HG02623 (cell line): ENCODE data around the gene OLIG1.

Experiments used
- ATAC-seq: cut with Tn5 transposase; IDR thresholded peaks from one replicate; pipeline ENCODE4 v1.9.1; 2021; ENCODE audit warnings: moderate library complexity; ENCODE audit not compliant: unreplicated experiment

Gene OLIG1

DNA sequence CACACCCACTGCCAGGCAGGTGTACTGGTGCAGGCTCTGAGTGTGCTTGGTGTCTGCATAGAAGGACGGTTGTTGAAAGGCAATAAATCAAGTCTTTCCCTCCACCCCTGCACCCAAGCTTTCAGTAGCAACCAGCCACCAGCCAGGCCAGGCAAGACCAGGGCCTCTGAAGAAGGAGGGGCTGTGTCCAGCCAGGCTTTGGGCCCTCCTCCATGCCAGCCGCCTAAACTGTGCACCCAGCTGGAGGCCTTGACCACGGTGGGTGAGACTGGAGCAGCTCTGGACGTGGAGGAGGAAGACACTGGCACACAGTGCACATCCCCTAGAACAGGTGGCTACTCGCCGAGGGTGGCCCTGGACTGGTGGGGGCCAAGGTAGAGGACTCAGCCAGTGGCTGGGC lies 39.3 kb upstream of the OLIG1 start:
- ATAC-seq = no peak

GRCh38 chr21:33031152-33031911 lies 38.6 kb upstream of the OLIG1 start:
- ATAC-seq = no peak

DNA sequence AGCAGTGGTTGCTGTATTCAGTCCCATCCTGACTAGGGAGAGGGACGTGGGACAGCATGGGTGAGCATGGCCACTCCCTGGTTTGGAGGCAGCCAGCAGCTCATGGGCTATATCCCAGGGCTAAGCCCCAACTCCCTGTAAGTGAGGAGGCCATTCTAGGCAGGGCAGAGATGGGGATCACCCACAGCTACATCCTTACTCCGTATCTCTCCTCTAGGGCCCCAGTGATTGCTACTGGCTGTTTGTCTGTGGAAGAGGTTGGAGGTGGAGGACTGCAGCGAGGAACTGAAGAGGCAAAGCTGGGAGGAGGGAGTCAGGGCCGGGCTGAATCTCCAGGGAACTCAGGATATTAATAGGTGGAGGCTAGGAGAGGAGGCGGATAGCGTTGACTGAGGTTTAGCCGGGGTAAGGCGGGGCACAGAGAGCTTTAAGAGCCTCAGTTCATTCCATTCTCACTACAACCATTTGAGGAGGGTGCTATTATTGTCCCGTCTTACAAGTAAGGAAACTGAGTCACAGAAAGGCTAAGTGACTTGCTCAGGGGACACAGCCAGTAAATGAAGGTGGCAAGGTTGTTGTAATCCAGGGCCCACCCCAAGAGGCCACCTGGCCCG lies 37.4 kb upstream of the OLIG1 start:
- no peak for ATAC-seq

GRCh38 chr21:33033094-33033951 lies 36.6 kb upstream of the OLIG1 start:
- no peak for ATAC-seq

DNA sequence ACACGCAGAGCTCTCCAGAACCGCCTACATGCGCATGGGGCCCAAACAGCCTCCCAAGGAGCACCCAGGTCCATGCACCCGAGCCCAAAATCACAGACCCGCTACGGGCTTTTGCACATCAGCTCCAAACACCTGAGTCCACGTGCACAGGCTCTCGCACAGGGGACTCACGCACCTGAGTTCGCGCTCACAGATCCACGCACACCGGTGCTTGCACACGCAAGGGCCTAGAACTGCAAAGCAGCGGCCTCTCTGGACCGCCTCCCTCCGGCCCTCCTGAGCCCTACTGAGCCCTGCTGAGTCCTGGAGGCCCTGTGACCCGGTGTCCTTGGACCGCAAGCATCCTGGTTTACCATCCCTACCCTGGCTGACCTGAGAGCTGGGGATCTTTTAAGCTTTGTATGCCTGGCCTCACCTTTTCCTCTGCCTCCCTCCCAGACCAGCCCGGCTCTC lies 36.0 kb upstream of the OLIG1 start:
- ATAC-seq = no peak

DNA sequence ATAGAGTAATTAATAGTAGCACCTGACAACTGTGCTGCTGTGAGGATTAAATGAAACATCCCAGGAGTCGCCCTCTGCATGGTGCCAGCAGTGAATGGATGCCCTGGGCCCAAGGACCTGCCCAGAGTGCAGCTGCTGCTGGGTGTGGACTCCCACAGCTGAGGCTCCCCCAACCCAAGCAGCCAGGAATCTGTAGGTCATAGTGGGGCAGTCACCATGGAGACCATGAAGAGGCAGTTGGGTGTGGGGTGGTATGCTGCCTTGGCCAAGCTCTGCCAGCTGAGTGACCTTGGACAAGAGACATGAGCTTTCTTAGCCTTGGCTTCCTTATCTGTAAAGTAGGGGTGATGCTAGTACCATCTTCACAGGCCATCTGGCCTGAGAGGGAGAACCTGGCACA lies 34.8 kb upstream of the OLIG1 start:
- no peak for ATAC-seq

DNA sequence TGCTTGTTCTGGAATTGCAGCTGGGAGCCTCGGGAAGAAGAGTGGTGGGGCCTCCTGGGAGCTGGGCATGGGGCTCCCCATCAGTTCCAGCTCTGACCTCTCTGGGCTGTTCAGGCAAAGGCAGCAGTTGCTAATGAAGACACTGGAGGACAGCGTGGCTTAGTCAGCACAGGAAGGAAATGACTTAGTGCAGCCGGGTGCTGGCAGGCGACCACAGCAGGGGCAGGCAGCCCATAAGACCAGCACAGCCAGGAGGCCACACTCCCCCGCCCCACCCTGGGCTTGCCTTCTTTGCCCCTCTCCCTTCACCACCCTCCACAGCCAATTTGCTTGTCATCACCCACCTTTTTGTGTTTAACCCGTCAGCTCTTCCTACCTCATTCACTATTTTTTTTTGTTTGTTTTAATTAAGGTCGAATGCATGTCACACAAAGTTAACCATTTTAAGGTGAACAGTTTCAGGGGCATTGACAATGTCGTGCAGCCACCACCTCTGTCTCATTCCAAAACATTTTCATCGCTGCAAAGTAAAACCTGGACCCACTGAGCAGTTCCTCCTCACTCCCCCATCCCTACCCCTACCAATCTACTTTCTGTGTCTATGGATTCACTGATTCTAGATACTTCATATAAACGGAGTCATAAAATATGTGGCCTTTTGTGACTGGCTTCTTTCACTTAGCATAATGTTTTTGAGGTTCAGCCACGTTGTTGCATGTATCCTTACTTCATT lies 33.3 kb upstream of the OLIG1 start:
- no peak for ATAC-seq

DNA sequence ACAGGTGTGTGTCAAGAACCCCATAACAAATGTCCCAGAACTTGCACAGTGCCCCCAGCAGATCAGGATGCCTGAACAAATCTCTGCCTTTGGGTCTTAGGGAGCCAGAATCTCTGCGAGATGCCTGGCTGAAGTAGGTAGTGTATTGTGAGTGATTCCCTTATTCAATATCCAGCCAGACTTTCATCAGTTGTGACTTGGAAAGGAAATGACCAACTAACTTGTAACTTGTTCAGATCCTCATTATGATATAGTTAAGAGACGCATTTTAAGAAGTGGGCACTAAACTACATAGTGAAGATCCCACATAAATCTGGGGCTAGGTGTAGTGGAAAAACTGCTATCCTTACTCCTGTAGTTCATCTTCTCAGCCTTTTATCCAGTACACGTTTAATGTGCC lies 32.4 kb upstream of the OLIG1 start:
- ATAC-seq = no peak

GRCh38 chr21:33039536-33039935 lies 30.4 kb upstream of the OLIG1 start:
- ATAC-seq = no peak

- no peak for ATAC-seq
Observed at GRCh38 chr21:33040215-33040614, 29.7 kb upstream of the OLIG1 start.

DNA sequence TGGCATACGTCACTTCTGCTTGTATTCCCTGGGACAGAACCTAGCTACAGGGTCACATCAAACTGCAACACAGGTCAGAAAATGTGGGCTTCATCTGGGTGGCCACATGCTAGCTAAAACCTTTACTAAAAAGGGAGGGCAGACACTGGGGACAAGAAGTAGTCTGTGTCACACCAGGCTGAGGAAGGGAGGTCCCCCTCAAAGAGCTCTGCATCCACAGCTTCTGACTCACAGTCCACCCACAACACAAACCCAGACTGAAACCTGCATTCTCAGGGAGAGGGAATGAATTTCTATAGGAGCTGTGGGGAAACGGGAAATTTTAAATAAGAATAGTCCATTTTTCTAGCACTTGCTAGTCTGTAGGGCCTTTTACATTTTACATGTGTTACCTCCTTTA lies 28.0 kb upstream of the OLIG1 start:
- ATAC-seq = no peak

- no peak for ATAC-seq
Observed at GRCh38 chr21:33042812-33043211, 27.1 kb upstream of the OLIG1 start.

DNA sequence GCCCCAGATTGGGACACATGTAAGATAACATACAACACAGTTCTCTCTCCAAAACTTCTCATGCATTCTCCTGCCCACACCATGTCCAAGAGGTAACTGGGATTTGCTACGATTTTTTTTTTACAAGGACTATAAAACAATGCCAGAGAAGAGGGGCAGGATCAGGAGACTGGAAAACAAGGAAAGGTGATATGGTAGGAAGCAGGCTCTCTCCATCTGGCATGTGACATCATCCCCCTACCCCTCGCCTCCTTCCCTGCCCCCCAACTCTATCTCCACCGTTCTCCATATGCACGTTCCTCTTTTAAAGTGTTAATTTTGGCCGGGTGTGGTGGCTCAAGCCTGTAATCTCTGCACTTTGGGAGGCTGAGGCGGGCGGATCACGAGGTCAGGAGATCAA lies 23.5 kb upstream of the OLIG1 start:
- no peak for ATAC-seq

DNA sequence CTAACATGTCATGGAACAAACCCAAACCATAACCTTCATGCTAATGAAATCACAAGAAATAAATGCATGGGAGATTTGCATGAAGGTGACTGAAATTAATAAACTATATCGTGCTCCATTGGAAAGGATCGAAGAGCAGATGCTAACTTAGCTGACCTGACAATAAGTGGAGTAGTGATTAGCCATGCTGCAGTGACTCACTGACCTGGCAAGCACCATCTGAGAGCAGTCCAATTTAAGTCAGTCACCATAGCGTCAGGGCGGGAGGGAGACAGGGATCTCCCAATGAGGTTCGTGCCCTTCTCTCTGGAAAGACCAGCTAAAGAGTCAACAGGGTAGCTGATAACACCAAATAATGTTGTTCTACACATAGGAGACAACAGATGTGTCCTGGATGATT lies 22.7 kb upstream of the OLIG1 start:
- ATAC-seq = no peak

- ATAC-seq = no peak
Observed at GRCh38 chr21:33051925-33052324, 18.0 kb upstream of the OLIG1 start.

GRCh38 chr21:33053951-33054350 lies 16.0 kb upstream of the OLIG1 start:
- no peak for ATAC-seq

DNA sequence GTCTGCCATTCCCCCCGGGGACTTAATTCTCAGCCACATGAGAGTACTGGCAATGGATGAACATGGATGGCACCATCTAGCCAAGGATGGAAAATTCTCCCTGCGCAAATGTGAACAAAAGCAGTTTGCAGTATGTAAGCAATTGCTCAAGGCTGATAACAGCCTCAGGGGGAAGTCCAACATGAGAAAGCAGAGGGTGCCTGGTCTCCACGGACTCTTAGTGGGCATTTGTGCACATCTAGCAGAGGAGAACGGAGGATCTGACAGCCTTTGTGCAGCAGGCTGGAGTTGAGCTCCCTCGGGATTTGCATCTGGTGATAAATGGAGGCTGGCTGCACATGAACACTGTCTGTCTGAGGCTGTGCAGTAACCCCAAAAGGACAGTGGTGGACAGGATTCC lies 13.9 kb upstream of the OLIG1 start:
- no peak for ATAC-seq

DNA sequence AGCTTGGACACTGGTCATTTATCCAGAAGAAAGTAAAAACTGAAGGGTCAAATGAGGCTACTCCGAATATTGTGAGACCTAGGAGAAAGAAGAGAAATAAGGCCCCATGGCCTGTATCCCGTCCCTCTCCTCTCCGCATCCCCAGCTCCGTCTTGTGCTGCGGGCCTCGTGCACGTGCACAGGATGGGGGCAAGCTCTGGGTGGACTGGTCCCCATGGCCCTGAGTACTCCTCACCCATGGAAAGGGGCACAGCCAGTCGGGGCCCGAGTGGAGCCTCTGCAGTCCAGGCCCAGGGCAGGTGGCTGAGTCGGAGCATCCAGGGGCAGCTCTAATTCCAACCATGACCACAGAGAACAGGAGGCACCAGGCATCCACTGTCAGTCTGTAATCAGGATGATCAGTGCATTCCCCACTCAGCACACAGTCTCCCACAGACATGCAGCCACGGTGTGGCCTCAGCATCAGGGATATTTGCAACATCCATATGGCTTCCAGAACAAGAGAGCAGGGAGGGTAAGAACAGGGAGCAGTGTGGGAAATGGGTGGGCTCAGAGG lies 12.5 kb upstream of the OLIG1 start:
- ATAC-seq = no peak

DNA sequence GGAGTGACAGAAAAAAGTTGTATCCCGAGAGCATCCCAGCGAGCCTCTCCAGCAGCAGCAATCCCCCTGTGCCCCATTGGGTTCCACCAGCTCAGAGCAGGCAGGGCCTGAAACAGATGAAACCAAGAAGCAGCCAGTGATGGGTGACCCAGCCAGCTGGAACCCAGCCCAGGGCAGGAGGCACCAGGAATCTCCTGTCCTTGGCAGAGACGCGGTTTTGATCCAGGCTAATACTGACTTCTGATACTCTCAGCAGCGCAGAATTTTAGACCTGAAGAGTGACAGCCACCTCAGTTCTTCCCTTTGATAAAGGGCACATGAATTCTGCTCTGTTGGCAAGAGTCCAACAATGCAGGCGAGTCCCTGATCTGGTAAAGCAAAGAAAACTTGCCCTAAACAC lies 11.4 kb upstream of the OLIG1 start:
- ATAC-seq = no peak

GRCh38 chr21:33058957-33059356 lies 11.0 kb upstream of the OLIG1 start:
- no peak for ATAC-seq

DNA sequence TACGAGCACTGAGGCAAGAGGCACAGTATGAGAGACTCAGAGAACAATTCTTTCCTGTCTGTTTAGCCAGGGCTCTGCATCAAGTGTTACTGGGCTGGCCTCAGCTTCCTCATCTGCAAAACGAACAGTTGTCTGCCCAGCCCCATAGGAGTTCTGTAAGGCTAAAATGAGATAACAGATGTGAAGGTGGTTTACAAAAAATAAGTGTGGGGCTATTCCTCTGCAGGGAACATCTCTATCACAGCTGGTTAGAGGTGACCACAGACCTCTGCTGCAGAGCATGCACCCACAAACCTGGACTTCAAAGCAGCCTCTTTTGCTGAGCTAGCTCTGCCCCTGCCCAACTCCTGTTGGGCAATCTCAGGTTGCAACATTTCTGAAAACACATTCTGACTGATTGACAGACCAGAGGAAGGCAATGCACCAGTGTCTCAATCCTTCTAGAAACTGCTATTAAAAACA lies 10.5 kb upstream of the OLIG1 start:
- no peak for ATAC-seq
